HG03575 (cell line): Measurements from ENCODE around the gene XRCC1.

Experiments
- ATAC-seq: cut with Tn5 transposase; IDR thresholded peaks from one replicate; pipeline ENCODE4 v1.9.1; 2021; ENCODE audit not compliant: unreplicated experiment, insufficient number of reproducible peaks, low FRiP score; ENCODE audit errors: extremely low read depth

The XRCC1 gene

GRCh38 chr19:43586346-43586745 lies 11.0 kb upstream of the XRCC1 start:
- no peak for ATAC-seq

GRCh38 chr19:43584484-43584883 lies 9.2 kb upstream of the XRCC1 start:
- ATAC-seq = no peak

- no peak for ATAC-seq
Observed at GRCh38 chr19:43582495-43582894, 7.2 kb upstream of the XRCC1 start.

GRCh38 chr19:43581467-43581866 lies 6.1 kb upstream of the XRCC1 start:
- ATAC-seq = no peak

GRCh38 chr19:43578787-43579186 lies 3.5 kb upstream of the XRCC1 start:
- ATAC-seq = no peak

- no peak for ATAC-seq
Observed at GRCh38 chr19:43575955-43576878, 890 bp upstream of the XRCC1 start.

- ATAC-seq = no peak
Observed at GRCh38 chr19:43574424-43575155, 737 bp downstream of the XRCC1 start.

- ATAC-seq = no peak
Observed at GRCh38 chr19:43572171-43572588, 3.1 kb downstream of the XRCC1 start.

- no peak for ATAC-seq
Observed at GRCh38 chr19:43570174-43570791, 5.0 kb downstream of the XRCC1 start.

GRCh38 chr19:43569657-43570056 lies 5.7 kb downstream of the XRCC1 start:
- no peak for ATAC-seq

- ATAC-seq = no peak
Observed at GRCh38 chr19:43564800-43565199, 10.5 kb downstream of the XRCC1 start.

- ATAC-seq = no peak
Observed at GRCh38 chr19:43563816-43564457, 11.4 kb downstream of the XRCC1 start.

GRCh38 chr19:43562698-43563241 lies 12.6 kb downstream of the XRCC1 start:
- ATAC-seq = no peak

- ATAC-seq = no peak
Observed at GRCh38 chr19:43562226-43562697, 13.1 kb downstream of the XRCC1 start.

GRCh38 chr19:43561139-43561970 lies 14.0 kb downstream of the XRCC1 start:
- no peak for ATAC-seq

GRCh38 chr19:43560687-43561086 lies 14.6 kb downstream of the XRCC1 start:
- no peak for ATAC-seq

GRCh38 chr19:43555185-43555770 lies 20.0 kb downstream of the XRCC1 start:
- ATAC-seq = no peak
